GM23248 (cell line): ENCODE data around the gene TOP3B. TPM values are rescaled to one million over a fixed set of nuclear protein-coding genes. Genes with fewer than 3 reads are reported as not detected.
"Not testable (repeated sequence)": the region's sequence is repeated elsewhere in the genome, so short reads cannot be mapped to it uniquely, and the experiment has no call there.

Source experiments
- DNase-seq: peaks from one replicate; pipeline ENCODE4 v3.0.0-alpha.2; 2015
- H2AFZ ChIP-seq: fragments of 200-600 bp; sonication (generic); 2 replicates; pipeline ENCODE4 v1.6.1; 2016; ENCODE audit warnings: antibody characterized with exemption
- H3F3A ChIP-seq: fragments of 200-600 bp; sonication (generic); 2 replicates; pipeline ENCODE4 v1.6.1; 2016; ENCODE audit warnings: mild to moderate bottlenecking, antibody characterized with exemption, mixed run types; ENCODE audit not compliant: insufficient read depth
- H3K27ac ChIP-seq: fragments of 200-600 bp; sonication (generic); 2 replicates; pipeline ENCODE4 v1.5.1; 2016; ENCODE audit warnings: mild to moderate bottlenecking
- H3K27me3 ChIP-seq: fragments of 200-600 bp; sonication (generic); replicated peaks from 2 replicates; pipeline ENCODE4 v1.6.1; 2016; ENCODE audit warnings: mild to moderate bottlenecking; ENCODE audit not compliant: insufficient read depth
- H3K36me3 ChIP-seq: fragments of 200-600 bp; sonication (generic); 2 replicates; pipeline ENCODE4 v1.6.1; 2016; ENCODE audit warnings: low read depth, mild to moderate bottlenecking
- H3K4me1 ChIP-seq: fragments of 200-600 bp; sonication (generic); 2 replicates; pipeline ENCODE4 v1.6.1; 2016; ENCODE audit warnings: mild to moderate bottlenecking; ENCODE audit not compliant: insufficient read depth
- H3K4me2 ChIP-seq: fragments of 200-600 bp; sonication (generic); one replicate; pipeline ENCODE4 v1.6.1; 2016; ENCODE audit warnings: mild to moderate bottlenecking; ENCODE audit not compliant: unreplicated experiment
- H3K4me3 ChIP-seq: fragments of 200-600 bp; sonication (generic); 2 replicates; pipeline ENCODE4 v1.5.1; 2016; ENCODE audit warnings: mild to moderate bottlenecking
- H3K79me2 ChIP-seq: fragments of 200-600 bp; sonication (generic); 2 replicates; pipeline ENCODE4 v1.6.1; 2016; ENCODE audit warnings: mild to moderate bottlenecking; ENCODE audit not compliant: insufficient read depth
- H3K9ac ChIP-seq: fragments of 200-600 bp; sonication (generic); 2 replicates; pipeline ENCODE4 v1.6.1; 2016; ENCODE audit warnings: mild to moderate bottlenecking
- H3K9me2 ChIP-seq: fragments of 200-600 bp; sonication (generic); 2 replicates; pipeline ENCODE4 v1.6.1; 2016; ENCODE audit warnings: mixed run types, mild to moderate bottlenecking, moderate library complexity; ENCODE audit not compliant: insufficient read depth
- H3K9me3 ChIP-seq: fragments of 200-600 bp; sonication (generic); one replicate; pipeline ENCODE4 v1.6.1; 2017; ENCODE audit warnings: low read depth
- H4K20me1 ChIP-seq: fragments of 200-600 bp; sonication (generic); 2 replicates; pipeline ENCODE4 v1.6.0; 2016; ENCODE audit not compliant: insufficient read depth
- EZH2 ChIP-seq: fragments of 200-600 bp; sonication (generic); IDR thresholded peaks from 2 replicates; pipeline ENCODE4 v1.6.1; 2018; ENCODE audit warnings: antibody characterized with exemption, mild to moderate bottlenecking; ENCODE audit not compliant: insufficient read depth, poor library complexity, severe bottlenecking
- EZH2phosphoT487 ChIP-seq: fragments of 200-600 bp; sonication (generic); IDR thresholded peaks from 2 replicates; pipeline ENCODE4 v1.6.1; 2018; ENCODE audit warnings: antibody characterized with exemption, moderate library complexity, mild to moderate bottlenecking, low read depth; ENCODE audit not compliant: insufficient read depth
- WGBS, 2 experiments: methylation state at CpG; one replicate each; pipeline ENCODE4 v1.1.6; 2015 to 2017; ENCODE audit warnings: low lambda C conversion rate in 2 of 2, low coverage in 1 of 2; ENCODE audit errors: missing lambda C conversion rate in 2 of 2; 5-methylcytosine and 5-hydroxymethylcytosine counted together
- in situ Hi-C: fragments of 300-500 bp; cut with MboI; formaldehyde crosslinking; loops from 2 replicates; pipeline ENCODE4 v1.15.0; 2020
- polyA plus RNA-seq: library from polyadenylated mRNA; unstranded; fragments of >200 nt; fragmentation: Nextera tagmentation; extraction: Ambion mirVana; gene quantifications from 2 replicates; pipeline ENCODE4 v1.2.1, GENCODE V29; 2016
- total RNA-seq: library from RNA; depleted of rRNA; stranded (reverse); fragments of >200 nt; shearing (Covaris generic); gene quantifications from 2 replicates; pipeline ENCODE4 v1.2.3, GENCODE V29; 2014

TOP3B gene
- total and polyA plus RNA-seq, 2 experiments from 2014 or later, result 11.6 to 16.0 TPM

DNA sequence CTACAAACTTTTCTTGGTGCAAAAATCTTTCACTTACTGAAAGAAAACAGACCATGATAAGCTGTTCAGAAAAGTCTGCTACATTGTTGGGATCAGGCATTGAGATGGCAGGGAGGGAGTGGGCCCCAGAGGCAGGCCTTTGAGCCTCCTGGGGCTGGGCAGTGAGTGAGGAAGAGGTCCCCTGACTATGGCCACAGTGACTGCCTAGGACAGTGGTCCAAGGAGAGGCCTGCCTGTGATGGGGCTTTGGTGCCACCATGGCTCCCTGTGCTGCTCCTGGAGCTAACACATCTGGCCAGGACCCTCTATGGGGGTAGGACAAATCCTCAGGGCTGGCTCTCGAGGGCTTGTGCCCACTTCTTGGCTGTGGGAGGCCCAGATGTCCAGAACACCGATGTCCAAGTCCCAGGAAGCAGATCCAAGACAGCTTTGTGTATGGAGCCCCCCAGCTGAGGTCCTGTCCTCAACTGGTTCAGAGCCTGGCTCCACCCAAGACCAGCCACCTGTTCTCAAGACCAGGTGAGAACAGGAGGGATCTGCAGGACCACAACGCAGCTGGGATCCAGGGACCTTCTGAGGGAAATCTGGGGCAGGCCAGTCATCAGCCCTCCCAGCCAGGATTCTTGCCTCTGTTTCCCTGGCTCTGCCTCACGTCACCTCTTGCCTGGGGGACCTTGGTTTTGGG, 66.8 kb downstream of the TOP3B start:
- H3F3A ChIP-seq, result no peaks in the 10 kb centered on the region
- no peaks in the 10 kb centered on the region for H3K36me3 ChIP-seq
- no peaks in the 10 kb centered on the region for H3K9me3 ChIP-seq
- H2AFZ ChIP-seq, result no peak overlapping the region
- no peak overlapping the region for H3K27ac ChIP-seq
- 93 to 96% methylated on average over 4 of the region's 4 CpGs for WGBS, 2 experiments
- no peaks in the 10 kb centered on the region for H4K20me1 ChIP-seq
- DNase-seq, result no peak
- H3K4me2 ChIP-seq, result no peak overlapping the region
- in situ Hi-C loops, result no loop called here
- H3K79me2 ChIP-seq, result no peaks in the 10 kb centered on the region
- no peak overlapping the region for H3K4me3 ChIP-seq
- no peak for TF ChIP-seq EZH2
- no peak for TF ChIP-seq EZH2phosphoT487
- H3K9ac ChIP-seq, result no peak overlapping the region
- H3K9me2 ChIP-seq, result no peaks in the 10 kb centered on the region
- H3K4me1 ChIP-seq, result no peaks in the 10 kb centered on the region
- H3K27me3 ChIP-seq, result no peaks in the 10 kb centered on the region

DNA sequence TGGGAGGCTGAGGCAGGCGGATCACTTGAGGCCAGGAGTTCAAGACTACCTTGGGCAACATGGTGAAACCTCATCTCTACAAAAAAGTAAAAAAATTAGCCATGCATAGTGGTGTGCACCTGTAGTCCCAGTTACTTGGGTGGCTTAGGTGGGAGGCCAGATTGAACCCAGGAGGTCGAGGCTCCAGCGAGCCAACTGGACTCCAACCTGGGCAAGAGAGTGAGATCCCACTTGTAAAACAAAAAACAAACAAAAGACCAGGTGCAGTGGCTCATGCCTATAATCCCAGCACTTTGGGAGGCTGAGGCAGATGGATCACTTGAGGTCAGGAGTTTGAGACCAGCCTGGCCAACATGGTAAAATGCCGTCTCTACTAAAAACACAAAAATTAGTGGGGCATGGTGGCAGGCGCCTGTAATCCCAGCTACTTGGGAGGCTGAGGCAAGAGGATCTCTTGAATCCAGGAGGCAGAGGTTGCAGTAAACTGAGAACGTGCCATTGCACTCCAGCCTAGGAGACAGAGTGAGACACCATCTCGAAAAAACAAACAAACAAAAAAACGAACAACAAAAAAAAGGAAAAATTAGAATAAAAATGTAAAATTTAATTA, 68.4 kb downstream of the TOP3B start:
- H3K79me2 ChIP-seq, H3K9me2 ChIP-seq, H3K4me2 ChIP-seq, H3K4me3 ChIP-seq, in situ Hi-C loops, H4K20me1 ChIP-seq, H3K9ac ChIP-seq, H3K36me3 ChIP-seq, H3K27me3 ChIP-seq, H2AFZ ChIP-seq, H3K9me3 ChIP-seq, H3K4me1 ChIP-seq, H3F3A ChIP-seq, H3K27ac ChIP-seq, DNase-seq: not testable (repeated sequence)
- WGBS, 2 experiments, result 85 to 90% methylated on average over 8 of the region's 8 CpGs

DNA sequence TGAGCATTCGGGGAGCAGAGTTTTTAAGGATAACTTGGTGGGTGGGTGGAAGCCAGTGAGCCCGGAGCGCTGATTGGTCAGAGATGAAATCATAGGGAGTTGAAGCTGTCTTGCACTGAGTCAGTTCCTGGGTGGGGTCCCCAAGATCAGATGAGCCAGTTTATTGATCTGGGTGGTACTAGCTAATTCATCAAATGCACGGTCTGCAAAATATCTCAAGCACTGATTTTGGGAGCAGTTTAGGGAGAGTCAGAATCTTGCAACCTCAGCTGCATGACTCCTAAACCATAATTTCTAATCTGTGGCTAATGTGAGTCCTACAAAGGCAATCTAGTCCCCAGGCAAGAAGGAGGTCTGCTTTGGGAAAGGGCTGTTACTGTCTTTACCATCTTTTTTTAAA, 72.2 kb downstream of the TOP3B start:
- DNase-seq, H3K79me2 ChIP-seq, H3K36me3 ChIP-seq, H3K9me2 ChIP-seq, H3K27me3 ChIP-seq, H3K4me1 ChIP-seq, H3K9ac ChIP-seq, H3K27ac ChIP-seq, H3F3A ChIP-seq, H2AFZ ChIP-seq, H3K4me2 ChIP-seq, H4K20me1 ChIP-seq, in situ Hi-C loops, H3K9me3 ChIP-seq, H3K4me3 ChIP-seq: not testable (repeated sequence)
- 65 to 66% methylated on average over 4 of the region's 4 CpGs for WGBS, 2 experiments

DNA sequence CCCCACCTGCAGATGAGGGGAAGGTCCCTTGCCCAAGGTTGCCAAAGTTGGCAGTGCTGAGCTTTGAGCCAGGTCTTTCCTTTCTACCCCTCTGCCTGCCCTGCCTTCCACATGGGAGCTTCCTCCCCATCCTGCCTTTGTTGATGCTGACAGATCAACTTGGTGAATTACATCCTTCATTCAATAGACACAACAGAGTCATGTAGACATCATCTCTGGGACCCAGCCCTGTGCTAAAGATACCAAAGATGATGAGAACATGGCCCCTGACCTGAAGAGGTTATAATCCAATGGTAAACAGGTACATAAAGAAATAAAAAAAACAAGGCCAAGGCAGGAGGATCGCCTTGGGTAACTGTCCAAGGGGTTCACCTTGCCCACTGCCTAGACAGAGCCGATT, 72.7 kb downstream of the TOP3B start:
- WGBS, 2 experiments, result 98 to 99% methylated on average over 2 of the region's 2 CpGs
- H3K9ac ChIP-seq, result no peak overlapping the region
- no peak overlapping the region for H3K4me3 ChIP-seq
- H3F3A ChIP-seq, result no peaks in the 10 kb centered on the region
- in situ Hi-C loops, result no loop called here
- no peaks in the 10 kb centered on the region for H3K4me1 ChIP-seq
- no peak overlapping the region for H3K4me2 ChIP-seq
- DNase-seq, result no peak
- no peak for TF ChIP-seq EZH2phosphoT487
- TF ChIP-seq EZH2, result no peak
- H3K36me3 ChIP-seq, result no peaks in the 10 kb centered on the region
- H3K27ac ChIP-seq, result no peak overlapping the region
- no peak overlapping the region for H2AFZ ChIP-seq
- no peaks in the 10 kb centered on the region for H3K79me2 ChIP-seq
- no peaks in the 10 kb centered on the region for H4K20me1 ChIP-seq
- no peaks in the 10 kb centered on the region for H3K27me3 ChIP-seq
- H3K9me2 ChIP-seq, result no peaks in the 10 kb centered on the region
- H3K9me3 ChIP-seq, result no peaks in the 10 kb centered on the region
